Measurements from ENCODE around the gene HS2ST1. TPM values are rescaled to one million over a fixed set of nuclear protein-coding genes. Genes with fewer than 3 reads are reported as not detected.

The HS2ST1 gene
- polyA plus RNA-seq, 2 of the 4 experiments (the other 2 are of a cell fraction) = 15.7 to 26.7 TPM

GRCh38 chr1:86938855-86939254 is 24.4 kb downstream of the HS2ST1 start:
- 93% methylated on average over 2 of the region's 2 CpGs for WGBS (ENCODE audit: missing lambda C conversion rate)
- Histone ChIP-seq H3K9me3 (no peaks in the 10 kb centered on the region), H3K4me2 (peak overlapping the region; percentile 14; the same call in 1 of the 3 replicates), H3K4me1 (peaks cover 14% of the 10 kb centered on the region; the same call in 2 of the 3 replicates), H3K4me3 (no peak overlapping the region), H3K27ac (no peak overlapping the region)
- DNase-seq (ENCODE audit: low read depth in 1 of 2, low spot score in 1 of 2) (no peak), ATAC-seq (no peak), FAIRE-seq (no peak)
- ChIA-PET CTCF (no interaction called here), POLR2A (no interaction called here)
- TF ChIP-seq KDM5A (IDR thresholded peaks at IDR 0.05) = no peak
- no peak for TF ChIP-seq FOSL2 (IDR thresholded peaks at IDR 0.05)
- no peak for TF ChIP-seq FOSL2 (CRISPR knock-in tag; IDR thresholded peaks at IDR 0.05)
- TF ChIP-seq MAFK (IDR thresholded peaks at IDR 0.05; ENCODE audit: partially characterized antibody) = no peak
- no peak for TF ChIP-seq GATA3 (IDR thresholded peaks at IDR 0.05; ENCODE audit: borderline replicate concordance)
- TF ChIP-seq TFCP2L1 (CRISPR knock-in tag; IDR thresholded peaks at IDR 0.05) = no peak
- TF ChIP-seq NR3C1 (IDR thresholded peaks at IDR 0.05) = no peak
- no peak for TF ChIP-seq CHD2 (IDR thresholded peaks at IDR 0.05; ENCODE audit: low read length, partially characterized antibody)
- TF ChIP-seq PBX3 (IDR thresholded peaks at IDR 0.05) = no peak
- TF ChIP-seq NPAS2 (CRISPR knock-in tag; IDR thresholded peaks at IDR 0.05; ENCODE audit: borderline replicate concordance) = no peak
- TF ChIP-seq NFE2L2 (conservative IDR thresholded peaks at IDR 0.05; ENCODE audit: low read length) = no peak
- TF ChIP-seq EHMT2 (IDR thresholded peaks at IDR 0.05; ENCODE audit: low read depth) = no peak

DNA sequence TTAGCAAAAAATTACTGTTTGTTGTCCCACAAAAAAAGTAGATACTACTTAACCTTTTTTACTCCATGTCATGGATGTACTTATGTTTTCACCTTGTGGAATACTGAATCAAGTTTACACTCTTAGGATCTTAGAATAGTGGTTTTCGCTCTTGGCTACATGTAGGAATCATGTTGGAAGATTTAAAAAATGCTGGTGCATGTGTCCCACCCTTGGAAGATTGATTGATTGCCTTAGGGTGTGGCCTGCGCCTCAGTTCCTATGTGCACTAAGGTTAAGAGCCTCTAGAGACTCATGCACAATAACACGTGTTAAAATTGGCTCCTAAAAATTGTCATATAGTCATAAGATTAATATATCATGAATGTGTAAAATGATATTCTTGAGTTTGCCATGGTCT is 25.0 kb downstream of the HS2ST1 start:
- no peaks in the 10 kb centered on the region for H3K9me3 ChIP-seq
- ChIA-PET POLR2A (no interaction called here), CTCF (no interaction called here)
- FAIRE-seq (no peak), DNase-seq (ENCODE audit: low read depth in 1 of 2, low spot score in 1 of 2) (no peak), ATAC-seq (no peak)
- no peak overlapping the region for H3K4me2 ChIP-seq
- H3K27ac ChIP-seq = no peak overlapping the region
- H3K4me3 ChIP-seq = no peak overlapping the region
- no peak for TF ChIP-seq PBX3 (IDR thresholded peaks at IDR 0.05)
- no peak for TF ChIP-seq USF2 (IDR thresholded peaks at IDR 0.05)
- no peak for TF ChIP-seq BHLHE40 (IDR thresholded peaks at IDR 0.05; ENCODE audit: low read depth, low read length)
- no peak for TF ChIP-seq ZC3H11A (IDR thresholded peaks at IDR 0.05)
- no peak for TF ChIP-seq CEBPB (IDR thresholded peaks at IDR 0.05)
- TF ChIP-seq JUN (IDR thresholded peaks at IDR 0.05) = no peak
- no peak for TF ChIP-seq SMC3 (IDR thresholded peaks at IDR 0.05)
- TF ChIP-seq KDM1A (IDR thresholded peaks at IDR 0.05; ENCODE audit: low read depth) = no peak
- no peak for TF ChIP-seq EHMT2 (IDR thresholded peaks at IDR 0.05; ENCODE audit: low read depth)
- no peak for TF ChIP-seq RFX5 (IDR thresholded peaks at IDR 0.05)
- 89% methylated on average over 3 of the region's 3 CpGs for WGBS (ENCODE audit: missing lambda C conversion rate)
- peaks cover 14% of the 10 kb centered on the region; the same call in 2 of the 3 replicates for H3K4me1 ChIP-seq

GRCh38 chr1:86940599-86940998 is 26.2 kb downstream of the HS2ST1 start:
- Histone ChIP-seq H3K9me3 (no peaks in the 10 kb centered on the region), H3K27ac (no peak overlapping the region), H3K4me2 (no peak overlapping the region), H3K4me1 (peaks cover 14% of the 10 kb centered on the region; the same call in 2 of the 3 replicates), H3K4me3 (no peak overlapping the region)
- ATAC-seq (no peak), DNase-seq (ENCODE audit: low read depth in 1 of 2, low spot score in 1 of 2) (no peak), FAIRE-seq (no peak)
- CTCF ChIA-PET = no interaction called here
- POLR2A ChIA-PET = interaction anchor here (0.8 kb wide), 1 partner anchor 26 kb away, joined by 3 read pairs; the partner anchor contains the start of genes HS2ST1 and SELENOF
- WGBS (ENCODE audit: missing lambda C conversion rate) = 87% methylated on average over 2 of the region's 2 CpGs
- TF ChIP-seq, protein P1, sequence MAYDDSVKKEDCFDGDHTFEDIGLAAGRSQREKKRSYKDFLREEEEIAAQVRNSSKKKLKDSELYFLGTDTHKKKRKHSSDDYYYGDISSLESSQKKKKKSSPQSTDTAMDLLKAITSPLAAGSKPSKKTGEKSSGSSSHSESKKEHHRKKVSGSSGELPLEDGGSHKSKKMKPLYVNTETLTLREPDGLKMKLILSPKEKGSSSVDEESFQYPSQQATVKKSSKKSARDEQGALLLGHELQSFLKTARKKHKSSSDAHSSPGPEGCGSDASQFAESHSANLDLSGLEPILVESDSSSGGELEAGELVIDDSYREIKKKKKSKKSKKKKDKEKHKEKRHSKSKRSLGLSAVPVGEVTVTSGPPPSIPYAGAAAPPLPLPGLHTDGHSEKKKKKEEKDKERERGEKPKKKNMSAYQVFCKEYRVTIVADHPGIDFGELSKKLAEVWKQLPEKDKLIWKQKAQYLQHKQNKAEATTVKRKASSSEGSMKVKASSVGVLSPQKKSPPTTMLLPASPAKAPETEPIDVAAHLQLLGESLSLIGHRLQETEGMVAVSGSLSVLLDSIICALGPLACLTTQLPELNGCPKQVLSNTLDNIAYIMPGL (CRISPR knock-in tag; IDR thresholded peaks at IDR 0.05; ENCODE audit: borderline replicate concordance) = no peak
- TF ChIP-seq PBX3 (IDR thresholded peaks at IDR 0.05) = no peak
